ENCODE measurements around the gene RRAD.

RRAD gene

DNA sequence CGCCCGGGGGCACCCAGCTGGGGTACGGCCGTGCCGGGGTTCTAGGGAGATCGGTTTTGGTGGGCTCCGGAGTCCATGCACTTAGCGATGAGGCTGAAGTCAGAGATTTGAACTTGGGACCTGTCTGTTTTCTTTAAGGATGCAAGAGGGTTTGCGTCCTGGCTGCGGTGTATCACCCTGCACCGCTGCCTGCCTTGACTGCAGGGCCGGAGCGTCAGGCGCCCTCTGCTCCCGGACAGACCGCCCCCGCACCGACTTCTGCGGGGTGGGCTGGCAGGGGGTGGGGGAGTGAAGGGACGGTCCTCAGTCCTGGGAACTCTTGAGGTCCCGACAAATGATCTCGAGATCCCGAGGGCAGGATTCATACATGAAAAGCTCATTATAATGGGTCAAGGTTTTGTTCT is 44.3 kb downstream of the RRAD start:
- no peak for DNase-seq (ENCODE audit: low read depth)

DNA sequence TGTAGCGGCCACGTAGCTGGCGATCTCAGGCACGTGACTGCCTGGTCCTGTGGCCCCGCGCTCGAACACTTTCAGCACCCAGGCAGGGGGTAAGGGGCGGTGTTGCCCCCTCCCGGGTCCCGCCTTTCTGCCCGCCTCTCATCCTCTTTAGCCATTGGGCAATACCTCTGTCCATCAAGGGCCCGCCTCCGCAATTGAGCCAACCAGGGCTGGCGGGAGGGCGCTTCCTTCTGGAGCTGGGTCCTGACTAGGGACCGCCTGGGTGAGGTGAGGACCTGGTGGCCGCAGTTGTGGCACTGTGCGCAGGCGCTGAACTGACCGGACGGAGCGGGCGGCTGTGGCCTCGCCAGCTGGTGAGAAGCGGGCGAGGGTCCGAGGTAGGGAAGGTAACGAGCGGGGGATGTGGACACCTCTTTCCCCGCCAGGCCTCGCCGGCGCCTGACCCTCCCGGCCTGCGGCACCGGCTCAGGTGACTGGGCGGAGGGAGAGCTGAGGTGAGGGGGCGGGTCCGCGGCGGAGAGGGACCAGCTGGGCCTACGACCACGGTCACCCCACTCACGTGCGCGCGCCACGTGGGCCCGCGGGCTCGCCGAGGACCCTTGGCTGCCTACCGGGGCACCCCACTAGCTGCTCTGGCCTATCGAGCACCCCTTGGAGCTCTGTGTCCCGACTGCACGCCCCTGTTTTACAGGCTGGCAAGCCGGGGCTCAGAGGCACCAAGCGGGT is 44.9 kb downstream of the RRAD start, which contains the start of gene PDP2:
Gene PDP2, plus strand, starts transcription at position 228 of the 726 bp plus-strand sequence. CDS start 3,770 bp downstream, outside the sequence.
- peak; percentile 83 for DNase-seq (ENCODE audit: low read depth)

DNA sequence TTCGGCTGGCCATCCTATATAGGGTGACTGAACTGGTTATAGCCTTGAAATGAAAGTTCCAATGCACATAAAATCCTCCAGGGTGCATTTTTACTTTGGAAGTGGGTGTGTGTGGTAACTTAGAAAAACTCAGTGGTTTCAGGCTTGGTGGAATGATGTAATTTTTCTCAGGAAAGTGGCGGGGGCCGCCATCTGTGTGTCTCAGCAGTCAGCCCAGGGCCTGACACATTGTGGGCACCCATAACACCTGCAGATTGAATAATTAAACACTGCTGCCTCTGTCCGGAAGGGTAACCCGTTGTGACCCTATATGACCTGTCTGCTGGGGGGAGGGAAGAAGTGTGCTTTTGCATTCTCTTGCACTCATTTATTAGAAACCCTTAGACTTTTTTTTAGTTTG is 47.3 kb downstream of the RRAD start:
- DNase-seq (ENCODE audit: low read depth), result no peak

DNA sequence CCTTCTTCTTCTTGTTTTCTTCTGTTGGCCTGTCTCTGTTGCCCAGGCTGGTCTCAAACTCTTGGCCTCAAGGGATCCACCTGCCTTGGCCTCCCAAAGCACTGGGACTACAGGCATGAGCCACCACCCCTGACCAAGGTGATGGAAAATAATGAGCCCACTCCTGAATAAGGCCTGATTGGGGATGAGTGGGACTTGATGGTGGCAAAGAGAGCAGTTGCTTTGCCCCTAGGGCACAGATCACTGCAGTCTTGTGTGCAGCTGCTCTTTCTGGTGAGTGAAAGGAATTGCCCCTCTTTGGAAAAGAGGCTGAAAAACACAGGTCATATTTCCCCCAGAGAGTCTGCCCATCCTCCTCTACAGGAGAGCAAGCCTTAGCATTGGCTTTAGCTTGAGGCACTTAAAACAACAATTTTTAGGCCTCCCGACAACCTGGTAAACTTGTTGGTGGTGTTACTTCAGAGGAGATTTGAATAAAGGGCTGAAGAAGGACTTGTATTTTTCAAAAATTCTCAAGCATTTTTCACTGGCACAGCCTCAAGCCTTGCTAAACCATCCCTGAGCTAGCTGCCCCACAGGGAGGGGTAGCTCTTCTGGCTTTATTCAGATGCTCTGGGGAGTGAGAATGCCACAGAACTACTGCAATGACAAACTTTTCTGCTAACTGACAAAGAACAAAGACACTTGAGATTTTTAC is 51.1 kb downstream of the RRAD start:
- DNase-seq (ENCODE audit: low read depth), result no peak

DNA sequence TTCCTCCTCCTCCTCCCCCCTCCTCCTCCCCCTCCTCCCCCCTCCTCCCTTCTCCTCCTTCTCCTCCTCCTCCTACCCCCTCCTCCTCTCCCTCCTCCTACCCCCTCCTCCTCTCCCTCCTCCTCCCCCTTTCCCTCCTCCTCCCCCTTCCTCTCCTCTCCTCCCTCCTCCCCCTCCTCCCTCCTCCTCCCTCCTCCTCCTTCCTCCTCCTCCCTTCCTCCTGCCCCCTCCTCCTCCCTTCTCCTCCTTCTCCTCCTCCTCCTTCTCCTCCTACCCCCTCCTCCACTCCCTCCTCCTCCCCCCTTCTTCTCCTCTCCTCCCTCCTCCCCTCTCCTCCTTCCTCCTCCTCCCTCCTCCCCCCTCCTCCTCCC is 51.7 kb downstream of the RRAD start:
- DNase-seq (ENCODE audit: low read depth), result no peak

DNA sequence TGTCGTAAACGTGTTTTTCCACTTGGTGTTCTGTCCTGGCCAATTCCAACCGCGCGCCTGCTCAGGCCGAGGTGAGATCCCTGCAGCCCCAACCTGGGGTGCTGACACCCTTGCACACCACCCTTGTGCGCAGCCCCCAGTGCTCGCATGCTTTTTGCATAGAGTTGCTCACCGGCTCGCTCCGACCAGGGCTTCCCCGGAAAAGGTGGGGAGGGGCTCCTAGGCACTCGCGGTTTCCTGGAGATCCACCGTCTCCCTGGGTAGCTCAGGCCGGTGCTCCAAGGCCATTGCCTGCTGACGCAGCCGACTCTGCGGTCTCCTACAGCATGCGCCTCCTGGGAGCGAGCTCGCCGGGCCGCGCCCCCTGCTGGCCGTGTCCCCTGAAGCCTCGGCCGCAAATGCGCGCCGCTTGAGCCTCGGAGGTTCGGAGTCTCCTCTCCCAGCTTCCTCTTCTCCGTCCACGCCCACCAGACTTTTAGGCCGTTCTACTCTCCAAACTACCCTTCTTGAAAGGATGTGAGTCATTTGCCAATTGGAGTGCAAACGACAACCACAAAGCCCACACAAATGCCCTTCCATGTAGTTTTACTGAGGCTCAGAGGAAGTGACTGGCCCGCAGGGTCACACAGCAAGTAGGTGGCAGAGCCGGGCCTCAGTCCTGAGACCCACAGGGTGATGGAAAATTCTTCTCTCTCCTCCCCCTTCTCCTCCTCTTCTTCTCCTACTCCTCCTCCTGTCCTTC is 52.2 kb downstream of the RRAD start:
- peak; percentile 78 for DNase-seq (ENCODE audit: low read depth)

DNA sequence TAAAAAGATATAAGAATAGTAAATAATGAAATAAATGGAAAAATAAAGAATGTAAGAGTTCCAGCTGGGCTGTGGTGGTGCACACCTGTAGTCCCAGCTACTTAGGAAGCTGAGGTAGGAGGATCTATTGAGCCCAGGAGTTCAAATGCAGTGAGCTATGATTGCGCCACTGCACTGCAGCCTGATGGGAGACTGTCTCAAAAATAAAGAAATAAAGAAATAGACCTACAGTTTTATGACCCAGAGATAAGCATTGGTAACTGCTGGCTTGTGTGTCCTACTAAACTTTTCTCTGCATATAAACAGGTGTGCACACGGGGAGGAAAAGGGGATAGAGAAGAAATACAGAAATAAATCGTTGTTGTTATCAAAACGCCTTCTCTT is 52.8 kb downstream of the RRAD start:
- no peak for DNase-seq (ENCODE audit: low read depth)

DNA sequence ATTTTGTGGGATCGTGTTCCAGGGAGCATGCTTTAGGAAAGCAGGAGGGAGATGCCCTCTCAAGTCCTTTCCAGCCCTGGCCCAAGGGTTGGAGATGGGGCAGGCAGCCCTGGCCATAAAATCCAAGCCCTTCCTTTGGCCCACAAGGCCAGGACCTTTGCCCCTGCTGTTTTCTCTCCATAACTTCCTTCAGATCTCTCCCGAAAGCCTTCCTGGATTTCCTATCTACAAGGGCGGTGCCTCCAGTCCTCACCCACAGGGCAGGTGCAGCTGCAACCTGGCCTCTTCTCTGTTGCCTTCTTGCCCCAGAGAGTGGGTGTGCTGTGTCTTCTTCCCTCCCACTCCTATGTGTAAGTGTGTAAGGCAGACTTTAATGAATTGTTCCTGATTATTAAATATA is 53.5 kb downstream of the RRAD start:
- DNase-seq (ENCODE audit: low read depth), result no peak

Measured in stimulated activated CD8-positive, alpha-beta memory T cell treated with anti-CD3 and anti-CD28 coated beads, Interleukin-12 subunit alpha, Interleukin-12 subunit beta, amount 100 ng/mL, for 1 hour (primary cell).